K562 (cell line): ENCODE data around the gene C1GALT1C1. TPM values are rescaled to one million over a fixed set of nuclear protein-coding genes. Genes with fewer than 3 reads are reported as not detected.

Experiments
- ATAC-seq: fragments of 200-7000 bp; cut with Tn5 transposase; 3 replicates; pipeline ENCODE4 v1.9.1; 2020; ENCODE audit warnings: moderate library complexity
- BruUV-seq: library from RNA; stranded (reverse); fragments of 400-500 nt; replicated peaks from 2 replicates; lab custom pipeline; 2021; lab: Mats Ljungman, UMichigan
- CTCF ChIA-PET: fragments of 300-600 bp; formaldehyde crosslinking; extraction: SDS; loops from one replicate; lab custom pipeline; 2021; ENCODE audit warnings: low intra/inter-chr PET ratio; lab: Yijun Ruan, JAX
- POLR2A ChIA-PET: fragments of 300-600, 350-650 bp; sonication (Branson Sonifier 250); formaldehyde crosslinking; extraction: SDS; loops from one replicate; lab custom pipeline; 2021; ENCODE audit warnings: antibody characterized with exemption, inconsistent platforms; lab: Yijun Ruan, JAX
- DNase-seq, 4 experiments: peaks; one replicate each; pipeline versions ENCODE4 v3.0.0 to v3.0.0-alpha.2; 2011 to 2018; ENCODE audit warnings: low spot score in 3 of 4, mixed read lengths in 3 of 4; ENCODE audit errors: extremely low read depth in 1 of 4
- FAIRE-seq: peaks from 2 replicates; lab custom pipeline; 2011; peaks lifted over from hg19 to GRCh38; lab: Jason Lieb, UNC
- H2AFZ ChIP-seq: 2 replicates; pipeline ENCODE4 v1.6.0; 2011; ENCODE audit warnings: low read depth, low read length, control low read depth, inconsistent platforms
- H3K27ac ChIP-seq: fragments of 200-600 bp; 3 replicates; pipeline ENCODE4 v1.8.0; 2011; ENCODE audit warnings: low read depth, mild to moderate bottlenecking, control low read depth, inconsistent platforms, low read length, moderate library complexity, mixed read lengths; ENCODE audit errors: extremely low read depth
- H3K27me3 ChIP-seq, 2 experiments: fragments of 300-600 bp in 1 of 2; 2 replicates in 1 of 2; 3 replicates in 1 of 2; pipeline versions ENCODE4 v1.6.0 to v1.8.0; 2011; ENCODE audit warnings: inconsistent platforms in 2 of 2, low read length in 2 of 2, mild to moderate bottlenecking in 1 of 2, mixed read lengths in 1 of 2, moderate library complexity in 1 of 2; ENCODE audit not compliant: control insufficient read depth in 2 of 2, insufficient read depth in 2 of 2
- H3K36me3 ChIP-seq: fragments of 300-600 bp; 3 replicates; pipeline ENCODE4 v1.8.0; 2011; ENCODE audit warnings: mild to moderate bottlenecking, low read length, inconsistent platforms; ENCODE audit not compliant: control insufficient read depth, insufficient read depth
- H3K4me1 ChIP-seq, 2 experiments: fragments of 200-600 bp in 1 of 2; replicated peaks in 1 of 2; 2 replicates in 1 of 2; 3 replicates in 1 of 2; pipeline versions ENCODE4 v1.5.1 to v1.8.0; 2011; ENCODE audit warnings: inconsistent platforms in 2 of 2, low read length in 2 of 2, mild to moderate bottlenecking in 1 of 2, mixed read lengths in 1 of 2, moderate library complexity in 1 of 2; ENCODE audit not compliant: control insufficient read depth in 2 of 2, insufficient read depth in 2 of 2
- H3K4me2 ChIP-seq: 2 replicates; pipeline ENCODE4 v1.6.1; 2011; ENCODE audit warnings: low read length, control low read depth, inconsistent platforms, mixed read lengths; ENCODE audit not compliant: insufficient read depth
- H3K4me3 ChIP-seq: fragments of 200-600 bp; sonication (generic), shearing (Covaris generic); 2 replicates; pipeline ENCODE4 v1.5.1; 2016; ENCODE audit warnings: control low read depth, inconsistent platforms
- H3K79me2 ChIP-seq: fragments of 200-600 bp; 3 replicates; pipeline ENCODE4 v1.8.0; 2011; ENCODE audit warnings: low read length, inconsistent platforms; ENCODE audit not compliant: control insufficient read depth, insufficient read depth
- H3K9ac ChIP-seq, 2 experiments: 2 replicates each; pipeline versions ENCODE4 v1.6.0 to v1.6.1; 2011; ENCODE audit warnings: low read depth in 2 of 2, low read length in 2 of 2, control low read depth in 1 of 2, inconsistent platforms in 1 of 2, mild to moderate bottlenecking in 1 of 2, mixed read lengths in 1 of 2; ENCODE audit not compliant: insufficient read depth in 1 of 2
- H3K9me1 ChIP-seq: one replicate; pipeline ENCODE4 v1.6.0; 2011; ENCODE audit warnings: inconsistent platforms, mild to moderate bottlenecking, low read length, moderate library complexity; ENCODE audit not compliant: control insufficient read depth, insufficient read depth
- H3K9me3 ChIP-seq: replicated peaks from 2 replicates; pipeline ENCODE4 v1.5.1; 2011; ENCODE audit warnings: low read depth, low read length, inconsistent platforms; ENCODE audit not compliant: control insufficient read depth, insufficient read depth
- H4K20me1 ChIP-seq: replicated peaks from 2 replicates; pipeline ENCODE4 v1.6.1; 2011; ENCODE audit warnings: low read length, inconsistent platforms, mixed read lengths; ENCODE audit not compliant: control insufficient read depth, insufficient read depth
- ASH1L ChIP-seq: fragments of 450-650 bp; IDR thresholded peaks from 2 replicates; pipeline ENCODE4 v1.6.1; 2018; ENCODE audit warnings: borderline replicate concordance, mild to moderate bottlenecking, low read depth; ENCODE audit not compliant: partially characterized antibody
- CBFA2T3 ChIP-seq: fragments of 450-650 bp; IDR thresholded peaks from 2 replicates; pipeline ENCODE4 v1.6.1; 2017
- E2F4 ChIP-seq: sonication (generic); formaldehyde crosslinking; IDR thresholded peaks from 2 replicates; pipeline ENCODE4 v1.8.0; 2022; ENCODE audit warnings: mild to moderate bottlenecking, low read depth, missing genetic modification reagents
- GTF2E2 ChIP-seq: fragments of 200-800 bp; sonication (Bioruptor generic); IDR thresholded peaks from 2 replicates; pipeline ENCODE4 v1.6.1; 2016; ENCODE audit warnings: missing genetic modification characterization, missing compliant biosample characterization
- ZBTB17 ChIP-seq: fragments of 450-650 bp; formaldehyde crosslinking; IDR thresholded peaks from 2 replicates; pipeline ENCODE4 v1.4.0; 2020; ENCODE audit warnings: mild to moderate bottlenecking
- ZBTB33 ChIP-seq: sonication (generic); formaldehyde crosslinking; IDR thresholded peaks from 2 replicates; pipeline ENCODE4 v1.8.1; 2023; ENCODE audit warnings: mild to moderate bottlenecking, missing genetic modification reagents
- ZNF639 ChIP-seq, 2 experiments: fragments of 200-800 bp in 1 of 2; sonication (Bioruptor generic) in 1 of 2; sonication (generic) in 1 of 2; formaldehyde crosslinking in 1 of 2; IDR thresholded peaks in 1 of 2; conservative IDR thresholded peaks in 1 of 2; 2 replicates each; pipeline versions ENCODE4 v1.5.0 to v1.6.1; 2016 to 2020; ENCODE audit warnings: missing compliant biosample characterization in 1 of 2, missing genetic modification characterization in 1 of 2, missing genetic modification reagents in 1 of 2
- WGBS: fragments of 100-300 bp; shearing (Covaris generic); methylation state at CpG from one replicate; pipeline ENCODE4 v1.1.6; 2016; ENCODE audit warnings: low coverage, mixed read lengths; ENCODE audit not compliant: insufficient coverage; ENCODE audit errors: missing lambda C conversion rate; 5-methylcytosine and 5-hydroxymethylcytosine counted together
- in situ Hi-C: fragments of 300-500 bp; cut with MboI; formaldehyde crosslinking; loops from 4 replicates; pipeline ENCODE4 v1.15.0; 2018; ENCODE audit warnings: inconsistent platforms, mixed read lengths
- intact Hi-C: fragments of 100-400 bp; cut with micrococcal nuclease; formaldehyde crosslinking; loops from 2 replicates; pipeline ENCODE4 v1.14.2; 2022
- polyA plus RNA-seq, 8 experiments: library from polyadenylated mRNA; depleted of rRNA in 4 of 8; stranded (reverse) in 5 of 8; unstranded in 3 of 8; fragments of >200 nt; fragmentation: Nextera tagmentation in 2 of 8; fragmentation: Illumina TruSeq in 1 of 8; extraction: Ambion mirVana in 2 of 8; extraction: Trizol in 1 of 8; gene quantifications; 2 replicates each; pipeline versions ENCODE4 v1.2.1 to v1.2.3, GENCODE V29; 2011 to 2014; ENCODE audit warnings: inconsistent platforms in 1 of 8, missing spikeins in 1 of 8
- total RNA-seq, 7 experiments: library from RNA; depleted of rRNA in 6 of 7; stranded (reverse); fragments of >200 nt in 6 of 7; fragmentation: Illumina TruSeq in 2 of 7; extraction: Trizol in 2 of 7; gene quantifications; 2 replicates each; pipeline versions ENCODE4 v1.2.1 to v1.2.3, GENCODE V29; 2011 to 2021; ENCODE audit warnings: low replicate concordance in 1 of 7

C1GALT1C1 gene
- total and polyA plus RNA-seq, 9 of the 15 experiments (the other 6 are each of a cell fraction or from before 2014, with no cell fraction given): 9.6 to 49.4 (median 17.1) TPM

GRCh38 chrX:120647127-120647526 lies 17.3 kb upstream of the C1GALT1C1 start (continued):
- TF ChIP-seq ASH1L (no peak), CBFA2T3 (no peak), ZBTB17 (CRISPR knock-in tag) (no peak), ZBTB33 (CRISPR knock-in tag) (no peak), GTF2E2 (tag) (no peak), E2F4 (CRISPR knock-in tag) (no peak)

GRCh38 chrX:120642871-120643270 lies 13.0 kb upstream of the C1GALT1C1 start:
- in situ Hi-C loops: no loop called here
- BruUV-seq: no TSS peak
- no peak overlapping the region for H3K4me3 ChIP-seq
- no peaks in the 10 kb centered on the region for H4K20me1 ChIP-seq
- no peaks in the 10 kb centered on the region for H3K27me3 ChIP-seq
- no peak for TF ChIP-seq ZNF639 (CRISPR knock-in tag; conservative IDR thresholded peaks at IDR 0.05 in 1 of 2, IDR thresholded peaks at IDR 0.05 in 1 of 2)
- no peak overlapping the region for H3K9ac ChIP-seq
- H3K27ac ChIP-seq: no peak overlapping the region
- no peak for FAIRE-seq
- H3K4me1 ChIP-seq: no peaks in the 10 kb centered on the region
- DNase-seq: no peak
- no peaks in the 10 kb centered on the region for H3K79me2 ChIP-seq
- no peak overlapping the region for H3K4me2 ChIP-seq
- intact Hi-C loops: no loop called here
- POLR2A ChIA-PET: no interaction called here
- ATAC-seq: no peak
- H3K9me3 ChIP-seq: no peaks in the 10 kb centered on the region
- H3K36me3 ChIP-seq: no peaks in the 10 kb centered on the region
- 0% methylated on average over 1 of the region's 2 CpGs for WGBS
- H3K9me1 ChIP-seq: no peaks in the 10 kb centered on the region
- CTCF ChIA-PET: no interaction called here
- H2AFZ ChIP-seq: no peak overlapping the region
